Measurements from ENCODE around the gene KCNJ12.
A peak's percentile ranks its signal among the peaks of the same experiment; 100 is the strongest.
"Not testable (repeated sequence)": the region's sequence is repeated elsewhere in the genome, so short reads cannot be mapped to it uniquely, and the experiment has no call there.

KCNJ12 gene

DNA sequence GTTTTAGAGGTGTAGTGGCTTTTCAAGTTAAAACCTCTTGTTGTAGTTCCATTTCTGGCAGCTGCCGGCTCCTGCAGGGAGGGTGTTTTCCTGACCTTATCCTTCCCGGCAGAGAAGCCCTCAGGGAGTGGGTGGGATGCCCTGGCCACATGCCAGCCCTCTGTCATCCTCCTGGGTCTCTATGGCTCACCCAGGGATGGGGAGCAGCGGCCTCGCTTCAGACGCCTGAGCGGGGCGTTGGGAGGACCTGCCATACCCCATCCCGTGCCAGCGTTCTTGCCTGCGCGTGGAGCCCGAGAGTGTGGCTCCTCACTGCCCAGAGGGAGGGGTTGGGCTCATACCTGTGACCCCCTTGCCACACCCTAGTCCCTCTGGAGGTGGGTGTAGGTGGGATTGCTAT, 11.9 kb downstream of the KCNJ12 start:
- DNase-seq: no peak

DNA sequence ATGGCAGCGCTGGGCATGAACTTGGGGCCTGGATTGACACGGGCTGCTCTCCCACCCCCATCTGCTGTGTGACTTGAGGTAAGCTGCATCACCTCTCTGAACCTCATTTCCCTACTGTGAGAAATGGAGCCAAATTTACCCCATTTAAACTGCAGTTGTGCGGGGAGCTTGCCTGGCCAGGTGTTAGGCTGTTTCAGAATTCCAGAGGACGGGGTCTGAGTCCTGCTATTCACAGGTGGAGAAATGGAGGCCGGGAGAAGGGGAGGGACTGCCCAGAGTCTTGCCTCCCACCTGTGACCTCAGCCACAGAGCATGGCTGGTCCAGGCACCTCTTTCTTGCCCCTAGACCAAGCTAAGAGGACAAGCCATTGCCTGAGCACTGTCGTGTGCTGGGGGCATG, 12.8 kb downstream of the KCNJ12 start:
- no peak for DNase-seq

DNA sequence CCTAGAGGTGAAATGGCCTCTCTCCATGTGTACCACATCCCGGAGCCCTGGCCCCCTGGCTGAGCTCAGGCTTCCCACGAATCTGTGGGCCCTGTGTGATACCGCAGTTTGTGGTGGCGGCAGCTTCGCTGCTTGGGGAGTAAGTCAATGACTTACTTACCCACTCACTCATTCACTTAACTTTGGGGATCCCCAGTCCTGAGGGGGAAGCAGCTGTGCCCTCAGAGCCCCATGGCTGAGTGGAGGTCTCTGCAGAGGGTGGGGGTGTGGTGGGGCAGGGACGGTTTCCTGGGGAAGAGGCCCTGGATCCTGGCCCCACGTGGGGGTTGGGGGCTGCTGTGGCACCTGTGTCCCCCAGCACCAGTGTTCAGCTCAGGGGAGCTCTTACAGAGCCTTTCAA, 13.2 kb downstream of the KCNJ12 start:
- no peak for DNase-seq

DNA sequence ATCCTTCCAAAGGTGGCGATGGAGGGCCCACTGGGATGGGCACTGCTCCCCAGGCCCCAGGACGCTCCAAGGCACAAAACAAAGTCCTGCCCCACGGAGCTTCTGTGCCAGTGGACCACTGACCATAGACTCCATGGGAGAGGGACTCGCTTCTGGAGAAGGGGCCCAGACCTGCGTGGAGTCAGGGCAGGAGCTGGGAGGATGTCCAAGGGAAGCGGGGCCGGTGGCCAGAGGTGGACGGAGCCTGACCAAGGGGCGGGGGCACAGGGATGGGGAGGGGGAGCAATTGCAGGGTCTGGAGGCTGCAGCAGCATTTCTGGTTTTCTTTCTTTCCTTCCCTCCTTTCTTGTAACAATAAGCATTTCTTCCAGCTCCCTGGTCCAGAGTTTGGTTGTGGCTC, 14.1 kb downstream of the KCNJ12 start:
- DNase-seq: no peak

DNA sequence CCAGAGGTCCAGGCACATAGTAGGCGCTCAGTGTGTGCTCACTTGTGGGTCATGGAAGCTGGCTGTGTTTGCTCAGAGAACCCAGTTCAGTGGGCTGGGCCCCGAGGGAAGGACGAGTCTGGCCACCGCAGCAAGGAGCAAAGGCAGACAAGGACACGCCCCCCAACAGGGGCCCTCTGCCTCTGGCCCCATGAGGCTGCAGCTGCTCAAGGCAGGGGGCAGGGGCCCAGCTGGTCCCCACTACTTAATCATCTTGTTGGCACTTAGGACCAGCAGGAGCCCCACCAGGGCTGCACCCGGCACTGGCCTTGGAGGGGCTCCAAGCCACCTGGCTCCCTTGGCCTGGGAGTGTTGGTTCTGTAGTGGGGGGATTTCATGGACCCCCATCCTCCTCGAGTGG, 16.1 kb downstream of the KCNJ12 start:
- DNase-seq: no peak

DNA sequence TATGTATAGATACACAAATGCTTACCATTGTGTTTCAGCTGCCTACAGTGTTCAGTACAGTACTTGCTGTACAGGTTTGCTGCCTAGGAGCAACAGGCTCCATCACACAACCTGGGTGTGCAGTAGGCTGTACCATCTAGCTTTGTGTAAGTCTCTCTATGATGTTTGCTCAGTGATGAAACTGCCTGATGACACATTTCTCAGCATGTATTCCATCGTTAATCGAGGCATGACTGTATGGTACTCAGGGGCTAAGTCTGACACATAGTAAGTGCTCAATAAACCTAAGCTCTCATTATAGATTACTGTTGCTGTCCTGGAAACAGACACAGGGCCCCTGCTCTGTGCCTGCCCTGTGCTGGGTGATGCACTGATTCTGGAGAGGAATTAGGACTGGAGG, 18.1 kb downstream of the KCNJ12 start:
- DNase-seq: peak; percentile 27

DNA sequence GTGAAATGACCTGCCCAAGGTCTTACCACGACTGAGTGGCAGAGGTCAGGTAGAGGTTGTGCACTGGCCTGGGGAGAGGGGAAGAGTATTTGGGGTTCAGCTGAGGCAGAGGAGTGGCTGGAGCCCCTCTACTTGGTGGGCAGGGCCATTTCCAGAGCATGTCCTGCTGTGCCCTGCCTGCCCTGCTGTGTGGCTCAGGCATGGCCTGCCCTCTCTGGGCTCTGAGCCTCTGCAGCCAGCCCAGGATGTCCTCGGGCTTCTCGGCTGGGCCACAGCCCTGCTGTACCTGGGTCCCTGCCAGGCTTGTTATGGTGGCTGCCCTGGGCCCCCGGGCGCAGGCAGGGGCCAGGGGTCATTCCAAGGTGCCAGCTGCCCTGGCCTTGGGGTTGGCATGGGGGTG, 19.6 kb downstream of the KCNJ12 start:
- DNase-seq: no peak

DNA sequence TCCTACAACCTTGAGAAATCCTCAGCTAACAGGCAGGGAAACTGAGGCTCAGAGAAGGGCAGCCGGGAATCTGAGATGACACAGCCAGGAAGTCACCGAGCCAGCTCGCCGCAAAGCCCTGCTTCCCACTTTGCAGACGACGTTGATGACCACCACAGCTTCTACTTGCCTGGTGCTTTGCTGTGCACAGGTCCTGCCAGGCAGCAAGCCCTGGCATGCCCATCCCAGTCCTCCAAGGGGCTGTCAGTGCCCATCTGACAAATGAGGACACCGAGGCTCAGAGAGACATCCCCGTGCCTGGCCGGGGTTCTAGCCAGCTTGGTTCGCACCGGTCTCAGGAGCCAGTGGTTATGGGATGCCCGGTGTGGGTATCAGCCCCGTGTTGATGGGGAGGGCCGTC, 20.1 kb downstream of the KCNJ12 start:
- DNase-seq: no peak

DNA sequence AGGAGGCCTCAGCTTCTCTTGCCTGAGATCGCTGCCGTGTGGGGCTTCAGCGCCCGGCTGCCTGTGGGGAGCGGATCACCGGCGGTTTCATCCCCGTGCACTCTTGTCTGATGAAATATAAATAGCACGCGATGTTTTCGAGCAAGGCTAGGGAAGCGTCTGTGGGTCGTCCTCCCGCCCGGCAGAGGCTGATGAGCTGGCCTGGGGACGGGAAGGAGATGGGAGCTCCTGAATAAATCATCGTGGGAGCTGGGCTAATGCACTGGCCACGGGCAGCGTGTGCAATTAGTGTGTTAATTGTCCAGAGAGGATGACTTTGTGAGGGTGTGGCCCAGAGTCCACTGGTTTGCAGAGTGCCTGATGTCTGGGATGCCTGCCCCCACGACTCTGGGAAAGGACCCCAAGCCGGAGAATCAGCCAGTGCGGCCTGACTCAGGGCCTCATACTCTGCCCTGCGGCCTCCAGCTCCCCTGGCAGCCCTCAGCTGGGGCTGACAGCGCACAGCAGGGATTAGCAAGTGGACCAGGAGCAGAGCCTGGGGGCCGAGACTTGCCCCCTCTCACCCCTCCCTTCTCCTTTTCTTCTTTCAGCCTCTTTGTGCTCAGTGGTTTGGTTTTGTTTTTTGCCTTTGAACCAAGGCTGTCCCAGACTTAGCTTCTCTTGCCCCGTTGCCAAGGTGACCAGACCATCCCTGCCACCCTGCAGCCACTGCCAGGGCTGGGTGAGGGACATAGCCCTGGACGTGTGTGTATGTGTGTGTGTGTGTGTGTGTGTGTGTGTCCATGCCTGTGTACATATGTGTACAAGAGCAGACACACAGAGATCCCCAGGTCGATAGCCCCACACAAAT, 21.4 kb downstream of the KCNJ12 start:
- DNase-seq: peak; percentile 57

DNA sequence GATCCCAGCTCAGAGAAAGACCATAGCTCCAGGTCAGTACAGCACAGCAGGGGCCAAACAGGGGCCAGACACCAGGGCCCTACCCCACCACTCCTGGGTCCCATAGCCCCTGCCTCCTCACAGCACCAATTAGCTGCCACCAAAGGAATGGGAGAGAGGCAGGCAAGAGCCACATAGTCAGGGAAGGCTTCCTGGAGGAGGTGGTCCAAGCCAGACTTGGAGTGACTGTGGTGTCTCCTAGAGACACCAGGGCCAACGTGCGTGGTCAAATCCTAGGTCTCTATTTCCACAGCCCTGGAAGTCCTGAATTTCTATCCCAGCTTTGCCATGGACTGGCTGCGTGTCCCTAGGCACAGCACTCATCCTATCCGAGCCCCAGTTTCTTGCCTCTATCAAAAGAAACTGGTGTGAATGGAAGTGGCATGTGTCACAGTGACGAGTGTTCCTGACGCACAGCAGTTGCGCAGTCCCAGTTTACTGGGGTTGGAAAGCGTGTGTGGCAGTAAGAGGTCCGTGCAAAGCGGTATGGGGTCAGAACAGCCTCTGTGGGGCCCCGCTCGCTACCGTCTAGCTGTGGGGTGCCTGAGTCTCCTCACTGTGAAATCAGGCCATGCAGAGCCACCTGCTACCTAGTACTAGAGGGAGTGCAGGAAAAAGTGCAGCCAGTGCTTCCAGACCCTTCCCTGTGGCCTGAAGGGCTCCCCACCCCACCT, 23.5 kb downstream of the KCNJ12 start:
- DNase-seq: no peak

DNA sequence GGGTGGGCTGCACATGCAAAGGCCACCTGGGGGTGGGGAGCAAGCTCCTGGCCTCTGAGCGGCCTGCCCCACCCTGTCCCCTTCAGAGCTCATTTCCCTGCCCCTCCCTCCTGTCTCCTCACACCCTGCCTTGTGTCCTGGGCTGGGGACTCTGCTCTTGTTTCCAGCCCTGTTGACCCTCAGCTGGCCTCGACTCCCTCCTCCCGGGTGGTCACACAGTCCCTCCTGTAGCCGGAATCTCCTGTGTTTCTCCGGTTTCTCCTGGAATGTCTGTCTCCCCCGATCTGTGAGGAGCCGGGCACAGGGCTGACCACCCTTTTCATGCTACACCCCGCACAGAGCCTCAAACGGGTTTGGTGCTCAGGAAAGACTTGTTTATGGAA, 24.0 kb downstream of the KCNJ12 start:
- not testable (repeated sequence) for DNase-seq

DNA sequence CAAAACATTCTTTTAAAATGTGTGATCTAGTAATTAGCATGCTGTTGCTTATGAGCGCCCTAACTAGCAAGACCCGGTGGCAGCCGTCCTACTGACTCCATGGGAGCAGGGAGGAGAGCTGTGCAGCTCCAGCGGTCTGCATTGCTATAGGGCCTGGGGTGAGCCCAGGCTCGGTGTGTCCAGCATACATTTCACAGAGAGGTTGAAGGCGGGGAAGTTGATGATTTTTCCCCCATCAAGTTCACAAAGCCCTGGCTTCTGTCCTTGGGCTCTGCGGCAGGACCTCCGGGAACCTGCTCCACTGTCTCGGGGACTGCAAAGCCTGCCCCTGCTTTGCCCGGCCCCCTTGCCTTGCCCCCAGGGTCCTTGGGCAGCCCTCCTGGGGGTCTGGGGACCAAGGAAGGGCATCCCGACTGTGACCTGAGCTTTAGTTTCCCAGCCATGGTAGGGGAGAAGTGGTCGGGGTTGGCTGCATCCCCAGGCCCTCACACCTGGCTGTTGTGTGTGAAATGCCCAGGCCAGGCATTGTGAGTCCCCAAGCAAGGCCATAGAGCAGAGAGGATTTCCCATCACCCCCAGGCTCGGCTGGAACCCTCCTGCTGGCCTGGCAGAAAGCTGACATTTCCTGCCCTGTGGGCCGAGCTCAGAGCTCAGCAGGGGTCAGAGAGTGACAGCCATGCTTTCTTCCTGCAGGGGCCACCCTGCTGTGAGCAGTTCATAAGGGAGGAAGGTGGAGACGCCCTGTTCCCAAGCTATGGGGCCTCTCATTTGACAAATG, 24.8 kb downstream of the KCNJ12 start:
- DNase-seq: peak; percentile 43

DNA sequence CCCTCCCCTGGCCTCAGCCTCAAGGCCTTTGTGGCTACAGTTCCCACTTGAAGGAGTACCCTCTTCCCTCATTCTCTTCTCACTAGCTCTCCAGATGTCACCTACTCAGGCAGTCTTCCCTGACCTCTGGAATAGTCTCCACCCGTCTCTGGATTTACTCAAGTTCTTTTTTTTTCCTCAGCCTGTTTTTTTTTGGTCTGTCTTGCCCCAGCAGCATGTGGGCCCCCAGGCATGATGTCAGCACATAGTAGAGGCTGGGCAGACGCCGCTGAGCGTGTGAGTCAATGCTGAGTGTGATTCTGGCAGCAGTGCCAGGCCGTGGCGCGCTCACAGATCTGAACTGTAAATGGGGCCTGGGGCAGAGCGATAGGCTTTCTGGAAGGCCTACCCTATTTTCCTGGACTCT, 26.0 kb downstream of the KCNJ12 start:
- DNase-seq: peak; percentile 92

DNA sequence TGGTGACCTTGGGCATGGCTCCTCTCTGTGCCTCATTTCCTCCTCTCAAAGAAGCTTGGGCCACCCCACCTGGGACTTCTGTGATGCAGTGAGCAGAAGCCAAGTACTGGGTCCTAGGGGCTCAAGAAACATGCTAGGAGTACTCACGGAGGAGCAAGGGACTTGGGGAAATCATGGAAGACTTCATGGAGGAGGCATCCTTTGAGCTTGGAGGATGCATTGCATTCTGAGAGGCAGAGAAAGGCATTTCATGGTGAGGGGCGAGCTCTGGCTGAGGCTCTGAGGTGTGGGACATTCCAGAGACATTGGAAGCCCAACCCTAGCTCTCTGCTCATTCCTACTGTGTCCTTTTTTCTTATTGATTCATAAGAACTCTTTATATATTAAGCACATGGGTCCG, 26.8 kb downstream of the KCNJ12 start:
- not testable (repeated sequence) for DNase-seq

DNA sequence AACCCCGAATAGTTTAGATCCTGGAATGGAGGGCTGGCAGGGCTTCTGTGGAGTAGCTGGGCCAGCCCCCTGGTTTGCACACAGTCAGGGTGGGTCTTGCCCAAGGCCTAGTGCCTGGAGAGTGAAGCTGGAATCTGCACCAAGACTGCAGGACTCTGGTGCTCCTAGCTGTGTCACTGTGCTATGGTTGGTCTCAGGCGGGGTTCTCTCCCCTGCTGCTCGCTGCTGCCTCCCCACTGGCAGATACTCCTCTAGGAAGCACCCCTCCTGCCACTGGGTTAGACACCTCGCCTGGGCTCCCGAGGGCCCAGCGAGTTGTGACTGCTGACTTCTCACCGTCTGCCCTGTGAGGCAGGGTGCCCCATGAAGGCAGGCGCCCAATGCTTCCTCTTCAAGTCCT, 27.9 kb downstream of the KCNJ12 start:
- DNase-seq: not testable (repeated sequence)

DNA sequence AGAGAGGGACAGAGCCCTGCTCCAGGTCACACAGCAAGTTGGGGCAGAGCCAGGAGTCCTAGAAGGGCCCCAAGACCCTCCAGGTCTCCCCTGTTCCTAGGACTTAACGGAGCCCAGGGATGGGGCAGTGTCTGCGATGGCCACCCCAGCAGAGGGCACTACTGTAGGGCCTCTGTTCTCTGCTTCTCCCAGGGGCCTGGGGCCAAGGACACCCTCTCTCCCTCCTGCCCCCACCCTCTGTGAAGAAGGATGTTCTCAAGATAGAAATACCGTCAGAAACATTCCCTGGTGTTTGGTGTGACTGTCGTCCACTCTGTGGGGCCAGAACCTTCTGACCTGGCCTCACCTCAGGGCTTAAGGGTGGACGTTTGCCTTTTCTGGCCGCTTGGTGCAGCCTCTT, 28.4 kb downstream of the KCNJ12 start:
- DNase-seq: not testable (repeated sequence)

DNA sequence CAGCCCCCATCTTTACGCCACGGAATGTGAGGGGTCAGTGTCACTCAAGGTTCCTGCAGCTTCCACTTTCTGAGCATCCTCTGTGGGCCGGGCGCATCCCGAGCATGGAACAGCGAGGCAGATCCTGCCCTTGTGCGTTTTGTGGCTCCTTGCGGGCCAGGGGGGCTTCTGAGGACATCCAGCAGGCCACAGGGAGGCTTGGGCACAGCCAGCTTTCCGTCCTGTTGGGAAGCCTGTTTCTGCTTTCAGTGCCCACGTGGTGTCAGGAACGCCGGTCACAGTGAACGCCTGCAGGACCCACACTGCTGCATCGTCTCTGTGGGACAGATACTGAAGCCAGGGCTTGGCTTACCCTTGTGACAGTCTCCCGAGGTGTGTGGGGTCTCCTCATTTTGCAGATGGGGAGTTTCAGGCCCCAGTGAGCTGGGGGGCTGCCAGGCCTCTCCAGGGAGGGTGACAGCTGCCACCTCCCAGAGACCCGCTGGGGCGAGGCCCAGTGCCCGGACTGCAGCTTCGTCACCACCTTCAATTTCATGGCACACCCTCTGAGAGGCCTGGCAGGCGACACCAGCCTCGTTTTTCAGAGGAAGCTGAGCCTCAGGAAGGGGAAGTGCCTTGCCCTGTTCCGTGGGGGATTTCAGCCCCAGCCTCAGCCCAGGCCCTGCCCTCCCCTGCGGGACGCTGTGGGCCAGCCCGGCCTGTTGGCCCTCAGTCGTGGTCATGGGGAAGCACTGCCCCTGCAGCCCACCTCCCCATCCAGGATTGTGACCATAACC, 29.0 kb downstream of the KCNJ12 start:
- not testable (repeated sequence) for DNase-seq

DNA sequence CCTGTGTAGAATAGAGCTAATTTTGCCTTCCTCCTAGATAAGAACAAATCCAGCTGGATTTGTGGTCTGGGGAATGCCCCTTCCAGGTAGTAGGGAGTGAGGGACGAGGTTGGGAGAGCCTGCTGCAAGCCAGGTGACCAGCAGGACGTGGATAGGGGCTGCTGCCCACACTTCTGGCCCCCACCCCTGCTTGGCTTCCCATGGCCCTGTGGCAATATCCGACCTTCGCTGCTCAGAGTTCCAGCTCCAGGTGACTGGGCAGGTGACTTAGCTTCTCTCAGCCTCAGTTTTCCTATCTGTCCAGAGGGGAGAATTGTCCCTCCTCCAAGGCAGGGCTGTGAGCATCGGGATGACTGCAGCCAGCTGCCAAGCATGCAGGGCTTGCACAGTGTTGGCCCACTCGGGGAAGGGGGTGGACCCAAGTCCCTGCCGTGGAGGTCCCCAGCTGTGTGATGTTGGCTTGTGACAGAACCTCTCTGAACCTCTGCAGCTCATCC, 29.8 kb downstream of the KCNJ12 start:
- DNase-seq: not testable (repeated sequence)

DNA sequence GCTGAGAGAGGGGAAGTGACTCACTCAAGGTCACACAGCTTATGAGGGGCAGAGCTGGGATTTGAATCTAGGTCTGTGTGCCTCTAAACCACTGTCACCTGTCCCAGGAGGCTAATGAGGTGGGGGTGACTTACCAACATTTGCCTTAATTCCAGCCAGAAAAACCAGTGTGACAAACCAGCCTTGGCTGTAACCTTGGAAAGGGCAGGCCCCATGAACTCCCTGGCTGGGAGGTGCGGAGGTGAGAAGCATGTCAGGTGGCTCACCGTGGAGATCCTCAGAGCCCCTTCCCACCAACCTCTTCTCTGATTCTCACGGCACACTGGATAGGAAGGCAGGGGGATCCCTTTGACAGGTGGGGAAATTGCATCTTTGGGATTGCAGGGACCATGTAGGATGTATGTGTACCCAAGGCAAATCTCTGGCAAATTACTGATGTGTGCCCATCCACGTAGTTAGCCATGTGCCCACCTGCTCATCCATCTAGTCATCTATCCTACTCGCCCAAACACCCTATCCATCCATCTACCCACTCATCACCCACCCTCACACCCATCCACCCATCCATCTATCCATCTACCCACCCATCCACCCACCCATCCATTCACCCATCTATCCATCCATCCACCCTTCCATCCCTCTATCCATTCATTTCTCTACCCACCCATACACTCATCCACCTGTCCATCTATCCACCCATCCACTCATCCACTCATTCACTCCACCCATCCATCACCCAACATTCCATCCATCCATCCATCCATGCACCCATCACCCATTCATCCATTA, 30.7 kb downstream of the KCNJ12 start:
- not testable (repeated sequence) for DNase-seq

DNA sequence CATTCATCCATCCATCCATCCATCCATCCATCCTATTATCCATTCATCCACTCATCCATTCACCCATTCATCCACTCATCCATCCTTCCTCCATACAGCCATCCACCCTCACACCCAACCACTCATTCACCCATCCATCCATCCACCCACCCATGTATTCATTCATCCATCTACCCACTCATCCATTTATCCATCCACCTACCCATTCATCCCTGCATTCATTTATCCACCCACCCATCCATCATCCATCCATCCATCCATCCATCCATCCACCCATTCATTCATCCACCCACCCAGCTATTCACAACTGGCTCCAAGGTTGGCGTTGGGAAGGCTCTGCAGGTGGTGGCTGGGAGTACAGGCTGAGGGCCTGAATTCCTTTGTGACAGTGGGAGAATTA, 31.6 kb downstream of the KCNJ12 start:
- not testable (repeated sequence) for DNase-seq

DNA sequence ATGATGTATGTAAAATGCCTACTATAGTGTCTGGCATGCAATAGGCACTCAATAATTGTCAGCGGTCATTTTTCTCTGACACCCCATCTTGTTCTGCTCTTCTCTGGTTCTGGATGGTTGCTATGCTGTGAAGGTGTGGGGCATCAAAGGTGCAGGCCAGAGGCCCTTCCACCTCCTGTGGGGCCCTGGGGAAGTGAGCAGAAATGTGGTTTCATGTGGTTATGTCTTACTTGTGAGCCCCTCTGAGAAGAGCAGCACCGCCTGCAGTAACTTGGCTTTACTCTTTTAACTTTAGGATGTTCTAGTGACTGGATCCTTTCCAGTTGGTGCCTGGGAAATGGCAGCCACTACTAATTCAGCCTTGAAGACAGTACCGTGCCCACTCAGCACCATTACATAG, 32.1 kb downstream of the KCNJ12 start:
- DNase-seq: not testable (repeated sequence)
